ENCODE measurements around the gene HOXD8.
A peak's percentile ranks its signal among the peaks of the same experiment; 100 is the strongest.

The HOXD8 gene

DNA sequence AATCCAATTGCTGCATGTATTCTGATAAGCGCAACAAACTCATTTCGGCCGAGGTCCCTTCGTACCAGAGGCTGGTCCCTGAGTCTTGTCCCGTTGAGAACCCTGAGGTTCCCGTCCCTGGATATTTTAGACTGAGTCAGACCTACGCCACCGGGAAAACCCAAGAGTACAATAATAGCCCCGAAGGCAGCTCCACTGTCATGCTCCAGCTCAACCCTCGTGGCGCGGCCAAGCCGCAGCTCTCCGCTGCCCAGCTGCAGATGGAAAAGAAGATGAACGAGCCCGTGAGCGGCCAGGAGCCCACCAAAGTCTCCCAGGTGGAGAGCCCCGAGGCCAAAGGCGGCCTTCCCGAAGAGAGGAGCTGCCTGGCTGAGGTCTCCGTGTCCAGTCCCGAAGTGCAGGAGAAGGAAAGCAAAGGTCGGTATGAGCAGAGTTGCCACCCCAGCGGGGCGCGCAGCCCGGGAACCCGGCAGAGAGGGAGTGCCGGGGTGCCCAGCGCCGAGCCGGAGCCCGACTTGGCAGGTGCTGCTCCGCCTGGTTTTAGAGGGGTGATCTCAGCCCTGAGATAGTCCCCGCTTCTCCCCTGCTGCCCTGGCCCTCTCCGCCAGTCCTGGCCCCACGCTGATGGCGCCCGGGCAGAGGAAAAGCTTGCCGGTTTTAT lies 12.2 kb upstream of the HOXD8 start:
- no peak for DNase-seq (ENCODE audit: low spot score)

DNA sequence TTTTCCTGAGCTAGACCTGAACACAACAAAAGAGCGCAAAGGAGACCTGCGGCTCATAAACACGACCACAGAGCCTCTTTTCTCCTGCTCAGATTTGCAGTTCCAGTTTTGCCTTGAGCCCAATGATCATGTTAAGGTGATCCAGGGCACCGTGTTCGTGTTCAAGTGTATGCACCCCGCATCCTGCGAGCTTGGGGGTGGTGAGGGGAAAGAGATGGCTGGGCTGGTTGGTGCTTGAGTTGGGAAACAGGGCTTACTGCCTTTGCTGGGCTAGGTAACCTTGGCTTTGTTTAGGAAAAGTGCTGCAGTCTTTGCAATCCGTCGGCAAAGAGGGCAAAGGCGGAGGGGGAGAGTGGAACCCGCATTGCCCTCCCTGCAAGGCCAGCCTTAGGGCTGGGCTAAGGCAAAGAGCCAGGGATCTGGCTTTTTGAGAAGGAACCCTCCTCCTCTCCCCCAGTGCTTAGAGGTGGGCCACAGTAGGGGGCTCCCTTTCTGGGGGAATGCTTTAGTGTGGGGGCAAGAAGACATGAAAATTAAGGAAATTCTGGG lies 11.6 kb upstream of the HOXD8 start:
- no peak for DNase-seq (ENCODE audit: low spot score)

DNA sequence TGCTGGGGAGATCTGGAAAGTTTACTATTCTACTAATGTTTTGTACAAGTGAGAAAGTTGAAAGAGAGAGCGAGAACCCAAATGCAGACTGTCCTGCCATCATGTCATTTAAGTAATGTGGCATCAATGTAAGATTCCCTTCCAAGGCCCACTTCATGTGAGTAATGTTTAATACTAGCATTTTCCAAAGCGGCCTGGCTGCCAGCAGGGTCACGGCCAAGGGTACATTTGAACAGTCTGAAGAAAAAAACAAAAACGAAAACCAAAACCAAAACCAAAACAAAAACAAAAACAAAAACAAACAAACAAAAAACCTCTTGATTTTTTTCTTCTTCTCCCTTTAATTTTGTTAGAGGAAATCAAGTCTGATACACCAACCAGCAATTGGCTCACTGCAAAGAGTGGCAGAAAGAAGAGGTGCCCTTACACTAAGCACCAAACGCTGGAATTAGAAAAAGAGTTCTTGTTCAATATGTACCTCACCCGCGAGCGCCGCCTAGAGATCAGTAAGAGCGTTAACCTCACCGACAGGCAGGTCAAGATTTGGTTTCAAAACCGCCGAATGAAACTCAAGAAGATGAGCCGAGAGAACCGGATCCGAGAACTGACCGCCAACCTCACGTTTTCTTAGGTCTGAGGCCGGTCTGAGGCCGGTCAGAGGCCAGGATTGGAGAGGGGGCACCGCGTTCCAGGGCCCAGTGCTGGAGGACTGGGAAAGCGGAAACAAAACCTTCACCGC lies 10.7 kb upstream of the HOXD8 start:
- no peak for DNase-seq (ENCODE audit: low spot score)

DNA sequence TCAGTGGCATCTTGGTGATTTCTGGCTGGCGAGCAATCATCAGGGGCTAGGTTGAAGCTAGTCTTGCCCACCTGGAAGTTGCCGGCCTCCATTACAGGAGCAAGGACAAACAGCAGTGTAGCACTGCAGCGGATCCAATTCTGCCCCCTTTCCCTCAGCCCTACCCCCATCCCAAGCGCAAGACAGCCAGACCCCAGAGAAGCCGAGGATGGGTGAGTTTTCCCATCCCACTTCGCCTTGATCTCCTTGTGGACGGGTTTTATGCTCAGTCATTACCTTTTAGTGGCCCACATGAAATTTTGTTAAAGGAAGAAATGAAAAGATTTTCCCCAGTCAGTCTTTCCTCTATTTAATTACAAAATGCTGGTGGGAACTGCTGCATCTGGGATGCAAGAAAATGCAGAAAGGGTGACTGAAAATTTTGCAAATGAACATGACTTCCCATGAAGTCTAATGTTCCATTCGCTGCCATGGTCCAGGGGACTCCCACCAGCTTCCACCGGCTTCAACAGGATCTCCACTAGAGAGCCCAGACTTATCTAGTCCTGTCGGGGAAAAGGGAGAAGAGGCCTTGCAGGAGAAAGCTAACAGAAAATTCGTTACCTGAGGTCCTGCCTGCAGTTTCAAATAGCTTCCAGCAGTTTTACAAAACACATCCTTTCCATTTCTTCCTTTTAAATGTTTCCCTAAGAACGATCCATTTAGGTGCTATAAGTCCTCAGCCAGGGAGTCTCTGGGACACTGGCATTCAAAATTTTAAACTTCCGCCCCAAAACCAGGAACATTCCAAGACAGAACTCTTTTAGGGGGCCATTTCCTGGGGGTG lies 8.9 kb upstream of the HOXD8 start:
- no peak for DNase-seq (ENCODE audit: low spot score)

DNA sequence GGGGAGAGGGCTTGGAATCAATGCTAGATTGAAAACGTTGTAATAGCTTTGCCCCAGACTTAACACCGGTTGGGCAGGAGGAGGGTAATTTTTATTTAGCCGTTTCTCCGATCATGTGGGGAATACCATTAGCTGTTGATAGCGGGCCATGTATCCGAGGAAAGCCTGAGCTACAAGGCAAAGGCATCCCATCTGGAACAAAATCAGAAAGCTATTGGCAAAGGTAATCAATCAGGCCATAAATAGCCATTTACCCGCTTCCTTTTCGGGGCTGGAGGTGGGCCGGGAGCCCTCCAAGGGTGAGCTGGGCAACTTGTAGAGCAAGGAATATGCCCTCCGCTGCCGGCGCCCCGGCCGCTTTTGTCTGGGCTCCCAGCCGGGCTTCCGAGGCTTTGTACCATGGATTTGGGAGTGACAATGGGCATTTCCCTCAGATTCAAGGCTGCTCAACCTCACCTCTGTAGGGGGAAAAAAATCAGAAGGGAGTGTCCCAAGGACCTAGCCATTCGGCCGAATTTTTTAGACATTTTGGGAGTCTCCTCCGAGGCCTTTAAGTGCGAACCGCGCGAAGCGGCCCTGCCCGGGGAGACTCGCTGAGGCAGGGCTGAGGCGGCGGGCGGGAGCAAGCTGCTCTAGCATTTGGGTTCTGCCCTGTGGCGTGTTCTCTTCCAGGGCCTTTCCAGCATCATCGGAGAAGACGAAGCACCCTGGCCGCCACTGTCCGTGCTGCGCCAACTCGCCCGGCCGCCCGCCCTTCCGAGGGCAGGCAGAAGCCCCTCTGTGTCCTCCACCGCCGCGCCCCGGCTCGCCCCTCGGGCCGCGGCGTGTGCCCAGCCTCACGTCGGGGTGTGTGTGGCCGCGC lies 8.1 kb upstream of the HOXD8 start:
- DNase-seq (ENCODE audit: low spot score) = no peak

DNA sequence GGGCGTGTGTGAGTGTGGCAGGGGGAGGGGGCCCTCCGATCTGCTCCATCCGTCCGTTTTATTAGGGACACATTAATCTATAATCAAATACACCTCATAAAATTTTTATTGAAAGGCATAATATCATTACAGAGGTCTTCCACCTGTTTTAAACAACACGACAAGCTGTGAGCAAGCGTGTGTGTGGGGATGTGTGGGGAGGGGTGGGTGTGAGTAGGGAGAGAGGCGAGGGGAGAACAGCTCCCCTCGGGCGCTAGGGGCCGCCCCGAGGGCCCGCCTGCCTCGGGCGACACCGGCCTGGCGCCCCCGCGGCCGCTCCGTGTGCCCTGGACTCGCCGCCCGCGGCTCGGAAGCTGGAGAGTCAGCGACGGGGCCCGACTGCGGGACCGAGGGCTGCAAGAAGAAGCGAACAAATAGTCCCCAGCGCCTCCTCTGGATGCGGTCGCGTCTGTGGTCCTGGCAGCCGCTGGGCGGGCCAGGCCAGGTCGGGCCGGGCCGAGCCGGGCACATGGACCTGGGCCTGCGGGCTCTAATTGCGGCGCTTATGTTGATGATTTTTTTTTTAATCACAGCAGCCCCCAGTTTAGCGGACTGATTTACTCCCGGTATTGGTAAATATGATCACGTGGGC lies 7.3 kb upstream of the HOXD8 start:
- DNase-seq (ENCODE audit: low spot score) = no peak

DNA sequence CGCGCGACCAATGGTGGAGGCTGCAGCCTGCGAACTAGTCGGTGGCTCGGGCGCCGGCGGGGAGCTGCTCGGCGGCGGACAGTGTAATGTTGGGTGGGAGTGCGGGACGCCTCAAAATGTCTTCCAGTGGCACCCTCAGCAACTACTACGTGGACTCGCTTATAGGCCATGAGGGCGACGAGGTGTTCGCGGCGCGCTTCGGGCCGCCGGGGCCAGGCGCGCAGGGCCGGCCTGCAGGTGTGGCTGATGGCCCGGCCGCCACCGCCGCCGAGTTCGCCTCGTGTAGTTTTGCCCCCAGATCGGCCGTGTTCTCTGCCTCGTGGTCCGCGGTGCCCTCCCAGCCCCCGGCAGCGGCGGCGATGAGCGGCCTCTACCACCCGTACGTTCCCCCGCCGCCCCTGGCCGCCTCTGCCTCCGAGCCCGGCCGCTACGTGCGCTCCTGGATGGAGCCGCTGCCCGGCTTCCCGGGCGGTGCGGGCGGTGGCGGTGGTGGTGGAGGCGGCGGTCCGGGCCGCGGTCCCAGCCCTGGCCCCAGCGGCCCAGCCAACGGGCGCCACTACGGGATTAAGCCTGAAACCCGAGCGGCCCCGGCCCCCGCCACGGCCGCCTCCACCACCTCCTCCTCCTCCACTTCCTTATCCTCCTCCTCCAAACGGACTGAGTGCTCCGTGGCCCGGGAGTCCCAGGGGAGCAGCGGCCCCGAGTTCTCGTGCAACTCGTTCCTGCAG lies 6.7 kb upstream of the HOXD8 start, which contains the start of gene HOXD9:
Gene HOXD9 (plus strand): TSS at position 37 of the 728 bp plus-strand sequence. CDS start 50 bp downstream, at position 87.
- DNase-seq (ENCODE audit: low spot score) = no peak

DNA sequence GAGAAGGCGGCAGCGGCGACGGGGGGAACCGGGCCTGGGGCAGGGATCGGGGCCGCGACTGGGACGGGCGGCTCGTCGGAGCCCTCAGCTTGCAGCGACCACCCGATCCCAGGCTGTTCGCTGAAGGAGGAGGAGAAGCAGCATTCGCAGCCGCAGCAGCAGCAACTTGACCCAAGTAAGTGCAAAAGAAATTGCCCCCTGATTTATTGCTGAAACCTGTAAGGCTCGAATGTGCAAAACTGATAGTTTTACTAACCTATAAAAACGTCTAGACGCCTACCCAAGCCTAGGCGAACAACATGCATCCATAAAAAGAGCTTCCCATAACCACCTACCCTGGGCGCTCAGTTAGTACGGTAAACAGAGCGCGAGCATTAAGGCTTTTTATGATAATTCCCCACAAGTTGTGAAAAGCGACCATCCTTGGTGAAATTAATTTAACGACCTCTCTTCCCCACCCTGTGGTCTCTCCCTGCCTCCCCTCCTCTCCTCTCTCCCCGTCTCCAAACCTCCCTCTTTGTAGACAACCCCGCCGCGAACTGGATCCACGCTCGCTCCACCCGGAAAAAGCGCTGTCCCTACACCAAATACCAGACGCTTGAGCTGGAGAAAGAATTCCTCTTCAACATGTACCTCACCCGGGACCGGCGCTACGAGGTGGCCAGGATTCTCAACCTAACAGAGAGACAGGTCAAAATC lies 5.9 kb upstream of the HOXD8 start:
- DNase-seq (ENCODE audit: low spot score) = no peak

DNA sequence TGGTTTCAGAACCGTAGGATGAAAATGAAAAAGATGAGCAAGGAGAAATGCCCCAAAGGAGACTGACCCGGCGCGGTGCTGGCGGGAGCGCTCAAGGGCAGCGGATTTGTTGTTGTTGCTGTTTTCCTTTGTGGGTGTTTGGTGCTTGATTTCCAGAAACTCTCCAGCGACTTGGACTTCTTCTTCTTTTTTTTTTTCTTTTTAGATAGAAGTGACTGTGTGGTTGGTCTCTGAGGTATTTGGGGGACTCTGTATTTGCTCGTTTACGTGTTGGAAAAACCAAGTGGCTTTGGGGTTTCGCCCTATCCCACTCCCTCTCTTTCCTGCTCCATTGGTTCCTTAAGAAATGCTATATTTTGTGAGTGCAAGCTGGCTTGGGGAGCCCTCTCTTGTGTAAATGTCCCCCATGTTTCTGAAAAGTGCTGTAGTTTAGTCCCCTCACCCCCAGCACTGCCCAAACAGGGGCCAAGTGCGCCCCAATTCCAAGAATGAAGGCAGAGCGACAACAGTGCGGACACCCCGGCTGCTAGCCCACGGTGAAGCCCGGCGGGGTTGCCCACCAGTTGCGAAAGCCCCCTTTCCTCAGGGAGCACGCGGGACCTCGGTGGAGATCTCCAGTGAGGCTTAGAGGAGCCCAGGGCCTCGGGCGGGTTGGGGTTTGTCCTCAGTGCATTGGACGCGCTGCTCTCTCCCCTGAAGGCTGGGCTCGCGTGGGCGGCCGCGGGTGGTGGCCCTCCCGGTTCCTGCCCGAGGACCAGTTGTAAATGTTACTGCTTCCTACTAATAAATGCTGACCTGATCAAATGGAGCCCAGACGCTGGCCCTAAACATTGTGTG lies 5.2 kb upstream of the HOXD8 start:
- no peak for DNase-seq (ENCODE audit: low spot score)

DNA sequence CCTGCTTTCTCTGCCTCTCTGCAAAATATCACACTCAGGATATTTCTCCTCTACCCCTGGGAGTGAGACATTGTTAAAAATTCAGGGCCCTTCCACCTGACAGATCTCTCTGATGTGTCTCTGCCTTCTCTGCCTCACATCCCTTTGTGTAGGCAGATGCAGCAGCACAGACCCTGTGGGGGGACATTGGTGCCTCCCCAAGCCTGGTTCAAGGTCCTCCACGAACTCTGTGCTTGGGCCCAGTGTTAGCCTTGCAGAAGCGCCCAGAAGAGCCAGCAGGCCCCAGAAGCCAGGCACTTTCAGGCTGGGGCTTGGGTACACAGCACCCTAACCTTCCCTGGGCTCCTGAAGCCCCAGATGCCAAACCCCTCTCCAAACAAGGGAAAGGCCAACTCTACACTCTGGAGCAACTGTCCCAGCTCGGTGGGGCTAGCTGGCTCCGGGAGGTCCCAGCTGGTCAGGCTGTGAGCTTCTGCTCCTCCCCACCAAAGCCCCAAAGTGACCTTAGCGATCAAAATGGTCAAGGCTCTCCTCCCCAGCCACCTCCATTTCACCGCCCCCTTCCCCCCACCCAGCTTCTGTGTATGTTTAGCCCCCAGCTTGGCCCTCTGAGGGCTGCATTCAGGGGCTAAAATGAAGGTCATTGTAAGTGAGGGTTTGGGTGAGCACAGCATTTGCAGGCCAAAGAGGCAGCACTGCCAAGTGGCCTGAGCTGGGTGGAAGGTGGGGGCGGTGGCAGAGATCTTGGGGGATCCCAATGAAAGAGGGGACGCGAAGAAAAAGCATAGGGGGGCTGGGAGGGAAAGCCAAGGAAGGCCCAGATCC lies 4.3 kb upstream of the HOXD8 start:
- DNase-seq (ENCODE audit: low spot score) = no peak

DNA sequence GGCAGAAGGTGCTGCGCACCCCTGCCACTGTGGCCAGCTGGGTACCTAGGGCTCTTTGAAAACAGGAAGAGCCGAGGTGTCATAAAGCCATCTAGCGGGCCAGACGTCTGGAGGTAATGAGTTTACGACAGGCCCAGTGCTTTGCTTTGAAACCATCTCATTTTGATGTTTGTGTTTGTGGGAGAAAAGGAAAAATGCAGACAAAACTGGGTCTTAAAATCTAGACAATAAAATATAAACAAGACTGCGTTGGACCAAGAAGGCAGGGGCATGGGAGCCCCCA lies 3.8 kb upstream of the HOXD8 start:
- no peak for DNase-seq (ENCODE audit: low spot score)

DNA sequence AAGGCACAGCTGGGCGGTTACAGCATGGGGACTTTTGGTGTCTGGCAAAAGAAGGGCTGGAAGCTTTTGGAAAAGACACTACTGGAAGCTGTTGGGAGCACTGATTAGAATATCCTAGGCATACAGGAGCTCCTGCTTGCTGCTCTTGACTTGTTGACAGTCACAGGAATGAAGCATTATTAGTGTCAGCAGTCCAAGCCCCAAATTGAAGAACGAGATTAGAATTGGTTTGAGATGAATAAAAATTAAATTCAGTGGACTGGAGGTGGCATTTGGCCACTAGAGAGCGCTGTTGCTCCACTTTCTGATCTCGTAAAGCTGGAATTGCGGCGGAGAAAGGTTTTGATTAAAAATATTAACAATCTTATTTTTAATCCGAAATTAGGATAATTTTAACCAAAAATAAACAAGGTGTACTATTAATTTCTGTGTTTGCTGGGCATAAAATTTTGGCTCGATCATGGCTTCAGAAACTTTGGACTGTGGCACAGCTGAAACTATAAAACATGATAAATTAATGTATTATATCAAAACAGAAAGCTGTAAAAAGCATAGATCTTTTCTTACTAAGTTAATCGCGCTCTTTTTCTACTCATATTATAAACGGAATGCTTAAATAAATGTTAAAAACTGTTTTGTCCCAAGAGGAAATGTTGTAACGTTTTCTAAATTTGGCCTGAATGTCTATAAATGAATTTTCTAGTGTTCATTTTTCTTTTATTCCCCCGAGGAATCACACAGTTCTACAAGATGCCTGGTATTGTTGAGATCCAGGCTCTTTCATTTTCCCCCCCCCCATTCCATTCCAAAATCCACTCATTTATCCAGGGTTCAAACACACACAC lies 2.4 kb upstream of the HOXD8 start:
- peak; percentile 71 for DNase-seq (ENCODE audit: low spot score)

DNA sequence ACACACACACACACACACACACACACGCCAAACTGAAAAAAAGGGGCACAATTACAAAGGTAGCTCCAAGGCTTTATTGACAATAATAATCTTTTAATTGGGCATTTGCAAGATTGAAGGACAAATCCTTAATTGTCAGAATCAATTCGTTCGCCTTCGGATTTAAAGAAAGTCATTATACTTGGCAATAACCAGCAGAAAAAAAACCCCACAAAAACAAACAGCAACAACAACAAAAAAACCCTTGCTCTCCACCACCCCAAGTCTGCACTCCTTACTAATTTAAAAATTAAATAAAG lies 1.8 kb upstream of the HOXD8 start:
- no peak for DNase-seq (ENCODE audit: low spot score)

DNA sequence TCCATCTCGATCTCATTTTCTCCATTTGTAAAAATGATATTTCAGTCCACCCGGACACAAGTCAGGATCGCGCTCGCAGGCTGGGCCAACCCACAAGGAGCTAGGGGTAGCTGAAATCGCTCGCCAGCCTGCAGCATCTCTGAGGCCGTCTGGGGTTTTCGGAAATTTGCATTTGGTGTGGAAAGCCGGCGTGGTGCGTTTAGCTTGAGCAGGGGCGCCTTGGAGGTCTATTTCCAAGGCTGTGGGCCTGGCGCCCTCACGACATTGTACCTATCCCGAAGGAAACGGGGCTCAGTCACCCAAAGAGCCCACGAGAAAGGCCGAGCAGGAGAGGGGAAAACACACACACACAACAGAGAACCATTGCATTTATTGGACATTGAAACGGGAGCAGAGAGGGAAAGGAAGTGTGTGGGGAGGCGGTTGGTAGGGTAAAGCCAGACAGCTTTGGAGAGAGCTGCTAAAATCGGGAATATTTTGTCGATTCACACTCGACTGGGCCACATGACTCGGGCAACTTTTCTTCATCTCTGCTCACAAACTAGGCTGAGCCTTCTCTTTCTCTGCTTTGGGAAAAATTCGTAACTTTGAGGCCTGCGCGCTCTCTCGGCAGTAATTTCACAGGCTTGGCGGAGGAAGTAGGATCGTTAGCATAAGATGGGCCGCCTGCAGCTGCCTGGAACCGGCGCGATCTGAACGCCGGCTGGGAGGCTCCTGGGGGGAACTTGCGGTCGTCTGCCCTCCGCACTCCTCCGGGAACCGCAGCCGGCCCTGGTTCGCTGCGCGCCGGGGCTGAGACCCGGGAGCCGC lies 1.1 kb upstream of the HOXD8 start:
- DNase-seq (ENCODE audit: low spot score) = no peak

DNA sequence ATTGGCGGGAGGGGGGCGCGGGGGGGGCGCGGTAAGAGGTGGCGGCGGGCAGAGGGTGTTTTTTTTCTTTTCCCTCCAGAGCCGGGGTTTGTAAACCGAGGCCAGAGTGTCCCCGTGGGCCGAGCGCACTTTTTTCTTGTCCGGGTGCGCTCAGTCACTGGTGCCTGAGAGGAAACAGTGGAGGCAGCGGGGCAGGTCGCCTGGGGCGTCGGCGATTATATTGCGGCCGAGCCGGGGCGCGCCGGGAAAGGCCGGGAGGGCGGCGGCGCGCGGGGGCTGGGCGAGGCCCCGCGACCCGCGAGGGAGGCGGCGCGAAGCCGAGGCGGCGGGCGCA lies 275 bp downstream of the HOXD8 start:
- no peak for DNase-seq (ENCODE audit: low spot score)

DNA sequence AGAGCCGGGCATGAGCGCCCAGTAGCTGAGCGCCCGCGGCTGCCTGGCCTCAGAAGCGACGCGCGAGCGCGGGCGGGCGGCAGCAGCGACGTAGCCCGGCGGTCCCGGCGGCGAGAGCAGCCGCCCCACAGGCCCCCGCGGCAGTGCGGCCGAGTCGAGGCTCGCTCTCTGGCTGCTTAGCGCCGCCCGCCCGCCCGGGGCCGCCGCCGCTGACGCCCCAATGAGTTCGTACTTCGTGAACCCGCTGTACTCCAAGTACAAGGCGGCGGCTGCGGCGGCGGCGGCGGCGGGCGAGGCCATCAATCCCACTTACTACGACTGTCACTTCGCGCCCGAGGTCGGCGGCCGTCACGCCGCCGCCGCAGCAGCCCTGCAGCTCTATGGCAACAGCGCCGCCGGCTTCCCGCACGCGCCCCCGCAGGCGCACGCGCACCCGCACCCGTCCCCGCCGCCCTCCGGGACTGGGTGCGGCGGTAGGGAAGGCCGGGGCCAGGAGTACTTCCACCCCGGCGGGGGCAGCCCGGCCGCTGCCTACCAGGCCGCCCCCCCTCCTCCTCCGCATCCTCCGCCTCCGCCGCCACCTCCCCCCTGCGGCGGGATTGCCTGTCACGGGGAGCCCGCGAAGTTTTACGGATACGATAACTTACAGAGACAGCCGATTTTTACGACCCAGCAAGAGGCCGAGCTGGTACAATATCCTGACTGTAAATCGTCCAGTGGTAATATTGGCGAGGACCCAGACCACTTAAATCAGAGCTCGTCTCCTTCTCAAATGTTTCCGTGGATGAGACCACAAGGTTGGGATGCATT lies 847 bp downstream of the HOXD8 start:
- no peak for DNase-seq (ENCODE audit: low spot score)
